Karpas-422 (cell line): ENCODE measurements around the gene OR14J1. TPM values are rescaled to one million over a fixed set of nuclear protein-coding genes. Genes with fewer than 3 reads are reported as not detected.

ENCODE experiments used
- DNase-seq: peaks from one replicate; pipeline ENCODE4 v3.0.0-alpha.2; 2015
- H2AFZ ChIP-seq: fragments of 200-600 bp; sonication (generic); 2 replicates; pipeline ENCODE4 v1.6.1; 2014; ENCODE audit warnings: antibody characterized with exemption, low read length, mixed read lengths
- H3K27ac ChIP-seq: fragments of 200-600 bp; sonication (generic); 2 replicates; pipeline ENCODE4 v1.5.1; 2014; ENCODE audit warnings: mild to moderate bottlenecking, low read length, moderate library complexity
- H3K27me3 ChIP-seq: fragments of 200-600 bp; sonication (generic); 2 replicates; pipeline ENCODE4 v1.6.1; 2014; ENCODE audit warnings: low read length, mixed read lengths
- H3K36me3 ChIP-seq: fragments of 200-600 bp; sonication (generic); 2 replicates; pipeline ENCODE4 v1.6.1; 2014; ENCODE audit warnings: low read length, mixed read lengths; ENCODE audit not compliant: insufficient read depth
- H3K4me1 ChIP-seq: fragments of 200-600 bp; sonication (generic); 2 replicates; pipeline ENCODE4 v1.6.1; 2014; ENCODE audit warnings: mild to moderate bottlenecking, low read length, mixed read lengths
- H3K4me2 ChIP-seq: fragments of 200-600 bp; sonication (generic); 2 replicates; pipeline ENCODE4 v1.6.1; 2014; ENCODE audit warnings: low read length, low read depth, mild to moderate bottlenecking; ENCODE audit not compliant: poor library complexity, severe bottlenecking
- H3K4me3 ChIP-seq: fragments of 200-600 bp; sonication (generic); 2 replicates; pipeline ENCODE4 v1.5.1; 2014; ENCODE audit warnings: mild to moderate bottlenecking, antibody characterized with exemption, low read length, mixed read lengths
- H3K79me2 ChIP-seq: fragments of 200-600 bp; sonication (generic); 2 replicates; pipeline ENCODE4 v1.6.1; 2014; ENCODE audit warnings: mild to moderate bottlenecking, low read length, mixed read lengths
- H3K9ac ChIP-seq: fragments of 200-600 bp; sonication (generic); 2 replicates; pipeline ENCODE4 v1.6.0; 2014; ENCODE audit warnings: low read length
- H3K9me2 ChIP-seq: fragments of 200-600 bp; sonication (generic), shearing (Covaris generic); replicated peaks from 2 replicates; pipeline ENCODE4 v1.6.0; 2014; ENCODE audit warnings: mild to moderate bottlenecking, low read length, moderate library complexity; ENCODE audit not compliant: insufficient read depth
- H3K9me3 ChIP-seq: fragments of 300-700, 200-600 bp; sonication (generic); 2 replicates; pipeline ENCODE4 v1.6.1; 2014; ENCODE audit warnings: low read length, mixed read lengths
- H4K20me1 ChIP-seq: fragments of 200-600 bp; sonication (generic); 2 replicates; pipeline ENCODE4 v1.6.1; 2014; ENCODE audit warnings: mild to moderate bottlenecking, antibody characterized with exemption, low read length, low read depth; ENCODE audit not compliant: insufficient read depth
- total RNA-seq: library from RNA; depleted of rRNA; stranded (reverse); fragments of >200 nt; shearing (Covaris generic); gene quantifications from 2 replicates; pipeline ENCODE4 v1.2.3, GENCODE V29; 2014; ENCODE audit warnings: low replicate concordance; rRNA removed

OR14J1 gene
- not detected in 2 replicates for total RNA-seq

- Histone ChIP-seq H3K9me2 (no peaks in the 10 kb centered on the region), H3K79me2 (no peaks in the 10 kb centered on the region), H2AFZ (no peak within 1 kb of the TSS), H3K36me3 (no peaks in the 10 kb centered on the region; the same call in 1 of the 2 replicates), H4K20me1 (no peaks in the 10 kb centered on the region), H3K9me3 (no peaks in the 10 kb centered on the region), H3K27me3 (no peaks in the 10 kb centered on the region), H3K4me1 (no peaks in the 10 kb centered on the region), H3K27ac (no peak within 1 kb of the TSS), H3K9ac (no peak within 1 kb of the TSS), H3K4me2 (no peak within 1 kb of the TSS), H3K4me3 (no peak within 1 kb of the TSS)
- no peak for DNase-seq
Observed at GRCh38 chr6:29301316-29301715, at the start of gene OR14J1. TSS of gene OR14J1 (plus strand) at chr6:29301701. CDS start at chr6:29306690, 4,989 bp downstream.

- Histone ChIP-seq H3K4me2 (no peak overlapping the region), H4K20me1 (no peaks in the 10 kb centered on the region), H3K4me1 (no peaks in the 10 kb centered on the region), H3K36me3 (no peaks in the 10 kb centered on the region), H3K79me2 (no peaks in the 10 kb centered on the region), H3K4me3 (no peak overlapping the region), H3K9me2 (no peaks in the 10 kb centered on the region), H3K27ac (no peak overlapping the region), H3K9ac (no peak overlapping the region), H2AFZ (no peak overlapping the region), H3K9me3 (no peaks in the 10 kb centered on the region), H3K27me3 (no peaks in the 10 kb centered on the region)
- DNase-seq, result no peak
Observed at GRCh38 chr6:29251736-29252135, 49.8 kb upstream of the OR14J1 start.

DNA sequence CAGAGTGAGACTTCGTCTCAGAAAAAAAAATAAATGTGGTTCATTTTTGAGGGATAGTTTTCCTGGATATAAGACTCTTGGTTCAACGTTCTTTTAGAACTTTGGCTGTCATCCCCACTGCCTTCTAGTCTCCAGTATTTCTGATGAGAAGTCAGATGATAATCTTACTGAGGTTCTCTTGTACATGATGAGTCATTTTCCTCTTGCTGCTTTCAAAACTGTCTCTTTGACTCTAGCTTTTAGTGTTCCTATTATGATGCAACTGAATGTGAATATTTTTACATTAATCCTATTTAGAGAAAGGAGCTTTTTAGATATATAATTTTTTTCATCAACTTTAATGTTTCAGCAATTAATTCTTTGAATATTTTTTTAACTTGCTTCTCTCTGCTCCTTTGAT, 46.0 kb upstream of the OR14J1 start:
- no peak overlapping the region for H3K4me3 ChIP-seq
- H3K36me3 ChIP-seq, result no peaks in the 10 kb centered on the region
- no peaks in the 10 kb centered on the region for H3K79me2 ChIP-seq
- no peaks in the 10 kb centered on the region for H3K9me2 ChIP-seq
- no peaks in the 10 kb centered on the region for H3K9me3 ChIP-seq
- no peak for DNase-seq
- H3K9ac ChIP-seq, result no peak overlapping the region
- no peak overlapping the region for H3K27ac ChIP-seq
- no peaks in the 10 kb centered on the region for H3K4me1 ChIP-seq
- no peak overlapping the region for H2AFZ ChIP-seq
- H3K4me2 ChIP-seq, result no peak overlapping the region
- no peaks in the 10 kb centered on the region for H4K20me1 ChIP-seq
- H3K27me3 ChIP-seq, result no peaks in the 10 kb centered on the region

DNA sequence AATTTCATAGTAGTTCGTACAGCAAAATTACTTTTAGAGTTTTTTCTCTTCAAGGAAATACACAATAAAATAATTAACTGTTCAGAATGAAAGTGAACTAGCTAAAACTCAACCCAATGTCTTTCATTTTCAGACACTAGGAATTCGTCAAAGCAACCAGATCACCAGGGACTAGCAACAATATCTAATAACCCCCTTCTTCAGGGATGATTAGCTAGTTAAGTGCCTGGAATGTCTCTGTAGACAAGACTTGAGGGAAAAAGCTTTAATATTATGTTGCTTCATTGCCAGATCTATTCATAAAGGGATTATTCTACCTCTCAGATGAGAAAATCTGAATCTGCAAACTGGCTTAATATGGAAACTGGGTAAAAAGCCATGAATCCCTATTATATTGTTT, 41.8 kb upstream of the OR14J1 start:
- H3K27me3 ChIP-seq, result no peaks in the 10 kb centered on the region
- no peaks in the 10 kb centered on the region for H3K9me3 ChIP-seq
- no peaks in the 10 kb centered on the region for H3K9me2 ChIP-seq
- no peaks in the 10 kb centered on the region for H3K36me3 ChIP-seq
- H3K4me2 ChIP-seq, result no peak overlapping the region
- H2AFZ ChIP-seq, result no peak overlapping the region
- DNase-seq, result no peak
- H4K20me1 ChIP-seq, result no peaks in the 10 kb centered on the region
- no peak overlapping the region for H3K27ac ChIP-seq
- H3K9ac ChIP-seq, result no peak overlapping the region
- H3K79me2 ChIP-seq, result no peaks in the 10 kb centered on the region
- H3K4me1 ChIP-seq, result no peaks in the 10 kb centered on the region
- H3K4me3 ChIP-seq, result no peak overlapping the region

DNA sequence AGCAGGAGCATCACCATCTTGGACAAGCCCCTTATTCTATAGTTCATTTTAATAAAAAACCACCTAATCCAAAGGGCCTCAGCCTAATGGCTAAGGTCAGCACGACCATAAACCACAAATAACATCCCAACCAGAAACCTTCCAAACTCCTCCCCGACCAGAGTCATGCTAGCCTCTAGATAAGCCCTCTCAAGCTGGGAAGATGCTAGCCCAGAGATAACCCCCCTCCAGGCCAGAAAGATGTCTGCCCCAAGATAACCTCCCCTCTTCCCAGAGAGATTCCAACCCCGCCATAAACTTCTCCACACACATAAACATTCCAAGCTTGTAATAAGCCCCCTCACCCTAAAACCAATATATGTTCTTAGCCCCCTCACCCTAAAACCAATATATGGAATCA, 38.5 kb upstream of the OR14J1 start:
- Histone ChIP-seq H3K79me2 (no peaks in the 10 kb centered on the region), H4K20me1 (no peaks in the 10 kb centered on the region), H3K9me2 (no peaks in the 10 kb centered on the region), H3K4me3 (no peak overlapping the region), H3K27ac (no peak overlapping the region), H3K36me3 (no peaks in the 10 kb centered on the region), H3K9me3 (no peaks in the 10 kb centered on the region), H2AFZ (no peak overlapping the region), H3K4me1 (no peaks in the 10 kb centered on the region), H3K27me3 (no peaks in the 10 kb centered on the region), H3K9ac (no peak overlapping the region), H3K4me2 (no peak overlapping the region)
- DNase-seq, result no peak

DNA sequence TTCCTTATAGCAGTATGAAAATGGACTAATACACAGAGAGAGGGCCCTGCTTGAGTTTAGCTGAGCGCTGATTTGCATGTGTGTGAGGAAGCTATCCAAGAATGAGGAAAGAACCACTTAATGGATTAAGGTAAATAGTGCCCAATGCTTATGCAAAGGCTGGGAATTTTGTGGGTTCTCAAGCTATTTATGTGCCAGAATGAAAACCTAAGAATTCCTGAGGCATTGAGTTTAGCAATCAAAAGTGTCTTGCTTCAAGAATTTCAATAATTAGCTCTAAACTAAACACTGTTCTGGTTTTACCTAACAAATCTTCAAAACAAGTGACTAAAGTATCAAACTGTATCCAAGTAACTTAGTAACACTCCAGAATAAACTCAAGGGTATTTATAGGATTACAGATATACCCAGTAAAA, 7.0 kb upstream of the OR14J1 start:
- Histone ChIP-seq H3K9me3 (no peaks in the 10 kb centered on the region), H3K4me2 (no peak overlapping the region), H3K79me2 (no peaks in the 10 kb centered on the region), H3K9ac (no peak overlapping the region), H3K27me3 (no peaks in the 10 kb centered on the region), H3K4me3 (no peak overlapping the region), H3K36me3 (no peaks in the 10 kb centered on the region), H3K4me1 (no peaks in the 10 kb centered on the region), H3K27ac (no peak overlapping the region), H2AFZ (no peak overlapping the region), H3K9me2 (no peaks in the 10 kb centered on the region), H4K20me1 (no peaks in the 10 kb centered on the region)
- no peak for DNase-seq

GRCh38 chr6:29295181-29295585, 6.3 kb upstream of the OR14J1 start:
- H3K9ac ChIP-seq, result no peak overlapping the region
- no peaks in the 10 kb centered on the region for H3K9me2 ChIP-seq
- no peak overlapping the region for H3K27ac ChIP-seq
- no peaks in the 10 kb centered on the region for H4K20me1 ChIP-seq
- H2AFZ ChIP-seq, result no peak overlapping the region
- no peaks in the 10 kb centered on the region for H3K36me3 ChIP-seq
- no peak for DNase-seq
- no peak overlapping the region for H3K4me3 ChIP-seq
- no peaks in the 10 kb centered on the region for H3K79me2 ChIP-seq
- no peaks in the 10 kb centered on the region for H3K27me3 ChIP-seq
- no peak overlapping the region for H3K4me2 ChIP-seq
- no peaks in the 10 kb centered on the region for H3K9me3 ChIP-seq
- H3K4me1 ChIP-seq, result no peaks in the 10 kb centered on the region

- no peak for DNase-seq
- no peaks in the 10 kb centered on the region for H3K9me3 ChIP-seq
- no peaks in the 10 kb centered on the region for H3K4me1 ChIP-seq
- H2AFZ ChIP-seq, result no peak overlapping the region
- no peaks in the 10 kb centered on the region for H3K79me2 ChIP-seq
- H3K27ac ChIP-seq, result no peak overlapping the region
- H3K9me2 ChIP-seq, result no peaks in the 10 kb centered on the region
- H4K20me1 ChIP-seq, result no peaks in the 10 kb centered on the region
- H3K4me2 ChIP-seq, result no peak overlapping the region
- H3K27me3 ChIP-seq, result no peaks in the 10 kb centered on the region
- no peak overlapping the region for H3K9ac ChIP-seq
- H3K4me3 ChIP-seq, result no peak overlapping the region
- H3K36me3 ChIP-seq, result no peaks in the 10 kb centered on the region
Observed at GRCh38 chr6:29295623-29296022, 5.9 kb upstream of the OR14J1 start.

- H3K4me3 ChIP-seq, result no peak overlapping the region
- no peaks in the 10 kb centered on the region for H3K79me2 ChIP-seq
- no peak for DNase-seq
- no peak overlapping the region for H3K27ac ChIP-seq
- no peaks in the 10 kb centered on the region for H3K36me3 ChIP-seq
- H3K27me3 ChIP-seq, result no peaks in the 10 kb centered on the region
- no peak overlapping the region for H2AFZ ChIP-seq
- H4K20me1 ChIP-seq, result no peaks in the 10 kb centered on the region
- no peaks in the 10 kb centered on the region for H3K4me1 ChIP-seq
- H3K9me2 ChIP-seq, result no peaks in the 10 kb centered on the region
- no peak overlapping the region for H3K9ac ChIP-seq
- no peaks in the 10 kb centered on the region for H3K9me3 ChIP-seq
- no peak overlapping the region for H3K4me2 ChIP-seq
Observed at GRCh38 chr6:29319931-29320330, 18.4 kb downstream of the OR14J1 start.
